Measurements from ENCODE around the gene ABCA13. TPM values are rescaled to one million over a fixed set of nuclear protein-coding genes. Genes with fewer than 3 reads are reported as not detected.
"Not testable (repeated sequence)": the region's sequence is repeated elsewhere in the genome, so short reads cannot be mapped to it uniquely, and the experiment has no call there.

ABCA13 gene
- total and polyA plus RNA-seq, 2 experiments from 2014 or later: 0.21 to 0.50 TPM

- H3K9me3 ChIP-seq (ENCODE audit: low read depth): no peaks in the 10 kb centered on the region
- no peaks in the 10 kb centered on the region for H3K27me3 ChIP-seq
- H3K4me1 ChIP-seq (ENCODE audit: low read depth): no peaks in the 10 kb centered on the region
- no peak overlapping the region for H3K4me3 ChIP-seq
- TF ChIP-seq CTCF (IDR thresholded peaks at IDR 0.05; ENCODE audit: low read depth, low read length): no peak
- H3K36me3 ChIP-seq: no peaks in the 10 kb centered on the region
- no peak overlapping the region for H3K27ac ChIP-seq
- DNase-seq (ENCODE audit: low read depth in 1 of 2, low spot score in 1 of 2): peak in 1 of 2 donors; percentile 33
Observed at GRCh38 chr7:48140001-48140681, 31.1 kb upstream of the ABCA13 start.

DNA sequence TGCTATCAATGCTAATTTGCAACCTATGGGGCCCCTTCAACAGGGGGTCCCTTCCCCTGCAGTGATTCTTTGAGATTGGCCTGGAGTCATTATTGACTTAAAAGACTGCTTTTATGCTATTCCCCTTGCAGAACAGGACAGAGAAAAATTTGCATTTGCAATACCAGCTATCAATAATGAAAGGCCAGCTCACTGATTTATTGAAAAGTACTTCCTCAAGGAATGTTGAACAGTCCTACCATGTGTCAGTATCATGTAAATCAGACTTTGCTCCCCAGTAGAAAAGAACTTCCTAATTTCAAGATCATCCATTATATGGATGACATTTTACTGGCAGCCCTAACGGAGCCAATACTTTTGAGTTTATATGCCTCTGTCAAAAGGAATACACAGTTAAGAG is 29.7 kb upstream of the ABCA13 start:
- Histone ChIP-seq H3K36me3 (no peaks in the 10 kb centered on the region), H3K4me1 (ENCODE audit: low read depth) (no peaks in the 10 kb centered on the region), H3K4me3 (no peak overlapping the region), H3K27ac (no peak overlapping the region), H3K27me3 (no peaks in the 10 kb centered on the region), H3K9me3 (ENCODE audit: low read depth) (no peaks in the 10 kb centered on the region)
- DNase-seq (ENCODE audit: low read depth in 1 of 2, low spot score in 1 of 2): no peak
- TF ChIP-seq CTCF (IDR thresholded peaks at IDR 0.05; ENCODE audit: low read depth, low read length): no peak

DNA sequence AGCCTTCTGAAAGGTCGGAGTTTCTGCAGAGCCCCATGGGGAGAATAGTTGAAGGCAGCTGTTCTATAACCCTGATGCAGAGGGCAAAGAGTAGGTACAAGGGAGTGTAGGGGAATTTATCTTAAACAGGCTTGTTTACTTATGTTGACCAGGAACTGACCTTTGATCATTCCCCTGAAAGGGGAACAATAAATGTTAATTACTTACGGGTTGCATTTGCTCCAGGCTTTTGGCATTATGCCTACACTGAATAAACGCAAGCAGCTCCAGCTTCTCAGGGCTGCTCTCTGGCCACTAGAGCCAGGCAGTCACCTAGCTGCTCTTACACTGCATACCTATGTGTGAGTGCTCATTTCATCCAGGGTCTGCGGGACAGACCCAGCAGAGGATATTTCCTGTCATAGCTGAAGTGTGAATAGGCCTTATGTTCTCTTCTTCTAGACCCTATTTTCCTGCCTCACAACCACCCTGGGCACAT is 26.9 kb upstream of the ABCA13 start:
- Histone ChIP-seq H3K9me3 (ENCODE audit: low read depth) (no peaks in the 10 kb centered on the region), H3K36me3 (no peaks in the 10 kb centered on the region), H3K4me1 (ENCODE audit: low read depth) (no peaks in the 10 kb centered on the region), H3K4me3 (no peak overlapping the region), H3K27ac (no peak overlapping the region), H3K27me3 (no peaks in the 10 kb centered on the region)
- no peak for DNase-seq (ENCODE audit: low read depth in 1 of 2, low spot score in 1 of 2)
- TF ChIP-seq CTCF (IDR thresholded peaks at IDR 0.05; ENCODE audit: low read depth, low read length): no peak

GRCh38 chr7:48147078-48147591 is 24.1 kb upstream of the ABCA13 start:
- H3K9me3 ChIP-seq (ENCODE audit: low read depth): no peaks in the 10 kb centered on the region
- H3K27me3 ChIP-seq: no peaks in the 10 kb centered on the region
- H3K4me3 ChIP-seq: no peak overlapping the region
- no peak for TF ChIP-seq CTCF (IDR thresholded peaks at IDR 0.05; ENCODE audit: low read depth, low read length)
- H3K4me1 ChIP-seq (ENCODE audit: low read depth): no peaks in the 10 kb centered on the region
- no peaks in the 10 kb centered on the region for H3K36me3 ChIP-seq
- no peak for DNase-seq (ENCODE audit: low read depth in 1 of 2, low spot score in 1 of 2)
- H3K27ac ChIP-seq: no peak overlapping the region

GRCh38 chr7:48147690-48148089 is 23.6 kb upstream of the ABCA13 start:
- DNase-seq (ENCODE audit: low read depth in 1 of 2, low spot score in 1 of 2); H3K4me1 ChIP-seq (ENCODE audit: low read depth); H3K27ac ChIP-seq; H3K36me3 ChIP-seq; H3K9me3 ChIP-seq (ENCODE audit: low read depth); H3K27me3 ChIP-seq; H3K4me3 ChIP-seq: not testable (repeated sequence)

GRCh38 chr7:48148311-48148710 is 22.9 kb upstream of the ABCA13 start:
- Histone ChIP-seq H3K9me3 (ENCODE audit: low read depth) (no peaks in the 10 kb centered on the region), H3K4me1 (ENCODE audit: low read depth) (no peaks in the 10 kb centered on the region), H3K27me3 (no peaks in the 10 kb centered on the region), H3K27ac (no peak overlapping the region), H3K36me3 (no peaks in the 10 kb centered on the region), H3K4me3 (no peak overlapping the region)
- no peak for DNase-seq (ENCODE audit: low read depth in 1 of 2, low spot score in 1 of 2)
- no peak for TF ChIP-seq CTCF (IDR thresholded peaks at IDR 0.05; ENCODE audit: low read depth, low read length)

All from cardiac muscle cell (in vitro differentiated cells and primary cell).